H1 (cell line): ENCODE results near the gene DMXL2. TPM values are rescaled to one million over a fixed set of nuclear protein-coding genes. Genes with fewer than 3 reads are reported as not detected.

Source experiments
- CTCF ChIA-PET: fragments of 300-600 bp; sonication (Branson Sonifier 250); formaldehyde crosslinking; loops from one replicate; lab custom pipeline; 2021; ENCODE audit not compliant: partially characterized antibody; lab: Charles Lee
- POLR2A ChIA-PET: fragments of 300-600 bp; sonication (Branson Sonifier 250); formaldehyde crosslinking; loops from one replicate; lab custom pipeline; 2021; ENCODE audit warnings: inconsistent platforms; ENCODE audit not compliant: partially characterized antibody; lab: Charles Lee
- DNase-seq, 2 experiments: peaks; one replicate each; pipeline versions ENCODE4 v3.0.0 to v3.0.0-alpha.2; 2010 to 2022; ENCODE audit warnings: low spot score in 2 of 2, low read depth in 1 of 2, mixed read lengths in 1 of 2
- FAIRE-seq: peaks from 2 replicates; lab custom pipeline; 2011; peaks lifted over from hg19 to GRCh38; lab: Jason Lieb, UNC
- H2AFZ ChIP-seq: 2 replicates; pipeline ENCODE4 v1.8.1; 2012; ENCODE audit warnings: low read length, inconsistent platforms
- H2AK5ac ChIP-seq: 2 replicates; pipeline ENCODE4 v1.6.1; 2013; ENCODE audit warnings: low read depth, low read length
- H2BK120ac ChIP-seq: replicated peaks from 2 replicates; pipeline ENCODE3; 2013; ENCODE audit warnings: low read depth, low read length, inconsistent platforms
- H2BK12ac ChIP-seq: 2 replicates; pipeline ENCODE4 v1.6.1; 2013; ENCODE audit warnings: low read depth, low read length
- H2BK15ac ChIP-seq: 2 replicates; pipeline ENCODE4 v1.6.1; 2013; ENCODE audit warnings: low read length
- H2BK20ac ChIP-seq: 2 replicates; pipeline ENCODE4 v1.6.1; 2013; ENCODE audit warnings: low read length
- H2BK5ac ChIP-seq: 2 replicates; pipeline ENCODE4 v1.6.1; 2013; ENCODE audit warnings: low read depth, low read length
- H3K14ac ChIP-seq: 2 replicates; pipeline ENCODE4 v1.6.1; 2013; ENCODE audit warnings: inconsistent platforms; ENCODE audit not compliant: insufficient read length
- H3K18ac ChIP-seq: 2 replicates; pipeline ENCODE4 v1.6.1; 2013; ENCODE audit warnings: low read length; ENCODE audit errors: extremely low read depth
- H3K23ac ChIP-seq: 2 replicates; pipeline ENCODE4 v1.6.1; 2013; ENCODE audit warnings: inconsistent platforms; ENCODE audit not compliant: insufficient read length
- H3K23me2 ChIP-seq: 2 replicates; pipeline ENCODE4 v1.6.1; 2013; ENCODE audit warnings: low read depth, low read length
- H3K27ac ChIP-seq: 2 replicates; pipeline ENCODE4 v1.6.1; 2011; ENCODE audit warnings: low read depth, low read length, inconsistent platforms
- H3K27me3 ChIP-seq, 4 experiments: replicated peaks in 1 of 4; 1 replicate in 1 of 4; 2 replicates in 3 of 4; pipeline versions ENCODE4 v1.6.1 to v1.8.1; 2011 to 2013; ENCODE audit warnings: low read length in 3 of 4, mild to moderate bottlenecking in 3 of 4, inconsistent platforms in 2 of 4, mixed read lengths in 2 of 4, moderate library complexity in 1 of 4; ENCODE audit not compliant: control insufficient read depth in 3 of 4, insufficient read depth in 3 of 4; ENCODE audit errors: extremely low read depth in 1 of 4
- H3K36me3 ChIP-seq, 4 experiments: 2 replicates each; pipeline versions ENCODE4 v1.6.1 to v1.8.1; 2011 to 2013; ENCODE audit warnings: mild to moderate bottlenecking in 4 of 4, low read length in 3 of 4, moderate library complexity in 2 of 4, control low read depth in 1 of 4, inconsistent platforms in 1 of 4; ENCODE audit not compliant: insufficient read depth in 4 of 4, control insufficient read depth in 2 of 4
- H3K4ac ChIP-seq: replicated peaks from 2 replicates; pipeline ENCODE3; 2013; ENCODE audit warnings: low read length, low read depth, mixed read lengths, inconsistent platforms; ENCODE audit not compliant: insufficient read length
- H3K4me1 ChIP-seq, 4 experiments: replicated peaks in 1 of 4; 1 replicate in 1 of 4; 2 replicates in 3 of 4; pipeline versions ENCODE4 v1.6.1 to v1.8.1; 2011 to 2013; ENCODE audit warnings: low read length in 3 of 4, inconsistent platforms in 2 of 4, mixed read lengths in 1 of 4; ENCODE audit not compliant: insufficient read depth in 4 of 4, control insufficient read depth in 3 of 4
- H3K4me2 ChIP-seq, 2 experiments: 2 replicates each; pipeline versions ENCODE4 v1.6.1 to v1.8.1; 2011 to 2013; ENCODE audit warnings: low read depth in 2 of 2, low read length in 2 of 2, control low read depth in 1 of 2, inconsistent platforms in 1 of 2, mild to moderate bottlenecking in 1 of 2; ENCODE audit not compliant: insufficient read depth in 1 of 2
- H3K4me3 ChIP-seq, 4 experiments: fragments of 200-600, 300-600 bp in 1 of 4; sonication (generic), shearing (Covaris generic), sonication (Bioruptor Twin) in 1 of 4; 2 replicates each; pipeline versions ENCODE4 v1.5.1 to v1.8.1; 2011 to 2016; ENCODE audit warnings: low read length in 4 of 4, low read depth in 3 of 4, control low read depth in 2 of 4, inconsistent platforms in 2 of 4, mild to moderate bottlenecking in 2 of 4, mixed read lengths in 1 of 4, moderate library complexity in 1 of 4; ENCODE audit not compliant: insufficient read depth in 2 of 4; ENCODE audit errors: extremely low read depth in 1 of 4
- H3K56ac ChIP-seq: replicated peaks from 2 replicates; pipeline ENCODE3; 2013; ENCODE audit warnings: low read depth, mild to moderate bottlenecking, mixed read lengths, low read length, inconsistent platforms; ENCODE audit not compliant: insufficient read length
- H3K79me1 ChIP-seq: 2 replicates; pipeline ENCODE4 v1.6.1; 2013; ENCODE audit warnings: low read depth, low read length, control low read depth
- H3K79me2 ChIP-seq, 2 experiments: 2 replicates each; pipeline versions ENCODE4 v1.6.1 to v1.8.1; 2012 to 2013; ENCODE audit warnings: low read length in 2 of 2, mild to moderate bottlenecking in 2 of 2, inconsistent platforms in 1 of 2; ENCODE audit not compliant: insufficient read depth in 2 of 2, control insufficient read depth in 1 of 2
- H3K9ac ChIP-seq, 4 experiments: replicated peaks in 1 of 4; 1 replicate in 1 of 4; 2 replicates in 3 of 4; pipeline versions ENCODE4 v1.6.1 to v1.8.1; 2011 to 2013; ENCODE audit warnings: low read depth in 3 of 4, low read length in 3 of 4, control low read depth in 2 of 4, mild to moderate bottlenecking in 2 of 4, moderate library complexity in 2 of 4, inconsistent platforms in 1 of 4; ENCODE audit errors: extremely low read depth in 1 of 4
- H3K9me3 ChIP-seq, 2 experiments: 2 replicates each; pipeline versions ENCODE4 v1.6.1 to v1.8.1; 2012 to 2013; ENCODE audit warnings: mild to moderate bottlenecking in 2 of 2, moderate library complexity in 2 of 2, control low read depth in 1 of 2, inconsistent platforms in 1 of 2, low read depth in 1 of 2, low read length in 1 of 2, mixed read lengths in 1 of 2; ENCODE audit not compliant: insufficient read depth in 2 of 2
- H4K20me1 ChIP-seq, 2 experiments: replicated peaks in 1 of 2; 2 replicates each; pipeline versions ENCODE3 to v1.8.1; 2011 to 2013; ENCODE audit warnings: inconsistent platforms in 2 of 2, low read length in 2 of 2, mild to moderate bottlenecking in 1 of 2; ENCODE audit not compliant: insufficient read depth in 2 of 2, control insufficient read depth in 1 of 2
- H4K5ac ChIP-seq: 2 replicates; pipeline ENCODE4 v1.6.1; 2013; ENCODE audit warnings: low read length, low read depth, mixed read lengths, inconsistent platforms; ENCODE audit not compliant: insufficient read length
- H4K8ac ChIP-seq: 2 replicates; pipeline ENCODE4 v1.8.0; 2013; ENCODE audit warnings: mild to moderate bottlenecking, moderate library complexity, low read length, inconsistent platforms; ENCODE audit not compliant: insufficient read depth; ENCODE audit errors: extremely low read depth
- H4K91ac ChIP-seq: replicated peaks from 2 replicates; pipeline ENCODE3; 2013; ENCODE audit warnings: low read length, mixed read lengths, inconsistent platforms; ENCODE audit not compliant: insufficient read length
- BACH1 ChIP-seq: IDR thresholded peaks from 2 replicates; pipeline ENCODE4 v1.6.1; 2012; ENCODE audit warnings: low read length, improper control_type of control experiment
- BCL11A ChIP-seq, 2 experiments: IDR thresholded peaks; one replicate each; pipeline ENCODE4 v1.6.1; 2011; ENCODE audit warnings: low read depth in 2 of 2, low read length in 2 of 2, mild to moderate bottlenecking in 2 of 2
- EGR1 ChIP-seq: IDR thresholded peaks from 2 replicates; pipeline ENCODE4 v1.6.1; 2011; ENCODE audit warnings: low read depth, low read length, borderline replicate concordance
- EZH2 ChIP-seq: fragments of 200-600 bp; sonication (generic); IDR thresholded peaks from 2 replicates; pipeline ENCODE4 v1.7.1; 2012; ENCODE audit warnings: low read depth, mild to moderate bottlenecking, moderate library complexity, low read length, inconsistent platforms; ENCODE audit not compliant: severe bottlenecking
- FOSL1 ChIP-seq: IDR thresholded peaks from 2 replicates; pipeline ENCODE4 v1.6.1; 2011; ENCODE audit warnings: mild to moderate bottlenecking, low read depth, low read length, moderate library complexity; ENCODE audit not compliant: insufficient read depth
- KDM1A ChIP-seq: fragments of 200-600, 300-600 bp; sonication (generic); IDR thresholded peaks from 2 replicates; pipeline ENCODE4 v1.7.1; 2016; ENCODE audit warnings: mild to moderate bottlenecking, low read length, borderline replicate concordance
- NRF1 ChIP-seq: IDR thresholded peaks from 2 replicates; pipeline ENCODE4 v1.6.1; 2011; ENCODE audit warnings: mild to moderate bottlenecking, low read depth, low read length, improper control_type of control experiment
- POLR2A ChIP-seq, 2 experiments: IDR thresholded peaks; 1 replicate in 1 of 2; 2 replicates in 1 of 2; pipeline ENCODE4 v1.6.1; 2011; ENCODE audit warnings: low read depth in 2 of 2, low read length in 2 of 2, mild to moderate bottlenecking in 2 of 2; ENCODE audit errors: control extremely low read depth in 1 of 2
- RXRA ChIP-seq: IDR thresholded peaks from 2 replicates; pipeline ENCODE4 v1.6.1; 2011; ENCODE audit warnings: low read depth, mild to moderate bottlenecking, low read length, moderate library complexity; ENCODE audit not compliant: insufficient read depth
- SAP30 ChIP-seq: fragments of 300-600 bp; sonication (generic); IDR thresholded peaks from 2 replicates; pipeline ENCODE4 v1.7.1; 2012; ENCODE audit warnings: low read length, moderate library complexity, mild to moderate bottlenecking, inconsistent platforms; ENCODE audit not compliant: insufficient read depth, insufficient replicate concordance
- SP1 ChIP-seq: IDR thresholded peaks from 2 replicates; pipeline ENCODE4 v1.6.1; 2011; ENCODE audit warnings: low read depth, low read length
- SP2 ChIP-seq: IDR thresholded peaks from 2 replicates; pipeline ENCODE4 v1.6.1; 2012; ENCODE audit warnings: mild to moderate bottlenecking, low read length, inconsistent platforms
- TAF7 ChIP-seq: optimal IDR thresholded peaks from 2 replicates; pipeline ENCODE3; 2011; ENCODE audit warnings: low read depth, mild to moderate bottlenecking, inconsistent platforms, low read length, moderate library complexity, borderline replicate concordance
- TBP ChIP-seq: IDR thresholded peaks from 2 replicates; pipeline ENCODE4 v1.6.1; 2011; ENCODE audit warnings: low read depth, low read length, improper control_type of control experiment
- WGBS, 2 experiments: shearing (Covaris generic) in 1 of 2; methylation state at CpG; one replicate each; pipeline versions ENCODE4 v1.1.6 to v1.1.7; 2013 to 2015; ENCODE audit warnings: low lambda C conversion rate in 2 of 2, mixed read lengths in 2 of 2, inconsistent platforms in 1 of 2, low coverage in 1 of 2, missing lambda C conversion rate in 1 of 2; ENCODE audit not compliant: insufficient replicate concordance in 2 of 2, insufficient coverage in 1 of 2, insufficient read length in 1 of 2; ENCODE audit errors: extremely low coverage in 1 of 2, missing lambda C conversion rate in 1 of 2; 5-methylcytosine and 5-hydroxymethylcytosine counted together
- polyA plus RNA-seq, 7 experiments: library from polyadenylated mRNA; depleted of rRNA in 3 of 7; stranded (reverse) in 5 of 7; unstranded in 2 of 7; fragments of >200 nt in 5 of 7; fragments of 200-250 nt in 2 of 7; gene quantifications; 1 replicate in 5 of 7; 2 replicates in 1 of 7; 4 replicates in 1 of 7; pipeline versions ENCODE4 v1.2.1 to v1.2.3, GENCODE V29; 2011 to 2013; ENCODE audit warnings: missing spikeins in 2 of 7, mixed read lengths in 2 of 7
- total RNA-seq: library from RNA; stranded (reverse); fragmentation: NEBNext Ultra II Directional; extraction: Animal tissue kit (Norgen Biotek cat#: 25700); gene quantifications from 2 replicates; pipeline ENCODE4 v1.2.1, GENCODE V29; 2021

The DMXL2 gene
- total and polyA plus RNA-seq, 2 of the 8 experiments (the other 6 are each of a cell fraction or from before 2014, with no cell fraction given) = 9.5 to 10.6 TPM

GRCh38 chr15:51619331-51620035, 3.1 kb downstream of the DMXL2 start:
- 91% methylated on average over 6 of the region's 6 CpGs; no CpG with 5 or more reads in 1 of the 2 experiments for WGBS, 2 experiments
- FAIRE-seq (no peak), DNase-seq (no peak)
- CTCF ChIA-PET = no interaction called here
- H3K23me2 ChIP-seq = peaks cover 6% of the 10 kb centered on the region; the same call in 1 of the 2 replicates
- H2AFZ ChIP-seq = no peak overlapping the region
- H3K18ac ChIP-seq = no peak overlapping the region
- H2BK5ac ChIP-seq = no peak overlapping the region
- no peak overlapping the region for H2BK15ac ChIP-seq
- no peak overlapping the region for H3K4ac ChIP-seq
- H3K79me1 ChIP-seq = no peaks in the 10 kb centered on the region
- no peak overlapping the region for H3K14ac ChIP-seq
- H2BK120ac ChIP-seq = no peak overlapping the region
- no peak overlapping the region for H3K9ac ChIP-seq
- no peak overlapping the region for H2AK5ac ChIP-seq
- POLR2A ChIA-PET = interaction anchor here (1.6 kb wide), 1 partner anchor 30 kb away, joined by 3 read pairs; no protein-coding TSS in a partner anchor
- H3K9me3 ChIP-seq = no peaks in the 10 kb centered on the region
- no peak overlapping the region for H2BK12ac ChIP-seq
- no peak overlapping the region for H2BK20ac ChIP-seq
- H4K20me1 ChIP-seq = peaks cover 0 to 3% of the 10 kb centered on the region in 2 experiments
- no peaks in the 10 kb centered on the region; a peak in 1 of 4 replicates for H3K79me2 ChIP-seq
- no peak overlapping the region for H3K4me3 ChIP-seq
- H3K56ac ChIP-seq = no peak overlapping the region
- no peaks in the 10 kb centered on the region for H3K36me3 ChIP-seq
- peaks cover 0 to 5% (median 4%) of the 10 kb centered on the region in 4 experiments; a peak in 4 of 7 replicates for H3K4me1 ChIP-seq
- no peak overlapping the region for H4K5ac ChIP-seq
- H4K91ac ChIP-seq = no peak overlapping the region
- peaks cover 0 to 10% (median 4%) of the 10 kb centered on the region in 4 experiments; a peak in 5 of 7 replicates for H3K27me3 ChIP-seq
- H3K4me2 ChIP-seq = no peak overlapping the region
- no peak overlapping the region for H4K8ac ChIP-seq
- H3K23ac ChIP-seq = no peak overlapping the region
- H3K27ac ChIP-seq = no peak overlapping the region
- TF ChIP-seq BACH1 (no peak), BCL11A (IDR thresholded peaks at IDR 0.05; ENCODE audit: low read depth in 2 of 2, low read length in 2 of 2) (no peak), EZH2 (no peak), RXRA (no peak), SP1 (no peak), TBP (no peak), FOSL1 (no peak), SP2 (no peak), EGR1 (no peak), SAP30 (no peak), POLR2A (IDR thresholded peaks at IDR 0.05; ENCODE audit: control extremely low read depth in 1 of 2, low read depth in 2 of 2, low read length in 2 of 2) (no peak), TAF7 (no peak), NRF1 (no peak), KDM1A (no peak)
